Activated naive CD4-positive, alpha-beta T cell treated with Interleukin-2 at 50 U/mL for 16 hours (primary cell): Measurements from ENCODE around the gene FBXO9.

Source experiments
- DNase-seq: peaks from one replicate; pipeline ENCODE4 v3.0.0-alpha.2; 2020

The FBXO9 gene

GRCh38 chr6:53095716-53096115 lies 30.5 kb downstream of the FBXO9 start:
- DNase-seq, result no peak

DNA sequence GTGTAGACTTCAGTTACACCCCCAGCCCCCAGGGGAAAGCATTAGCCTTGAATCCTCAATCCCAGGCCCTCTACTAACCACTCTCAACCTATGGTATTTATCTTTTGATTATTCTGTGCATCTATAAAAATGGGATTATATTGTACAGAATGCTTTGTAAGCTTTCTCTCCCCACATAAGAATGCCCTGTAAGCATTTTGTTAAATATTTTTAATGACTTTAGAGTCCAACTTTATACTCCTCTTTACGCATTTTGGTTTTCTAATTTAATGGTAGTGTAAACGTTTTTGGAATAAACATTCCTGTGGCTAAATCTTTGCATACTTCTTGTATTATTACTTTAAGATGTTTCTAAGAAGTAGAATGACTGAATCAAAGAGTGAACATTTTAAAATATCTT lies 35.4 kb downstream of the FBXO9 start:
- no peak for DNase-seq

DNA sequence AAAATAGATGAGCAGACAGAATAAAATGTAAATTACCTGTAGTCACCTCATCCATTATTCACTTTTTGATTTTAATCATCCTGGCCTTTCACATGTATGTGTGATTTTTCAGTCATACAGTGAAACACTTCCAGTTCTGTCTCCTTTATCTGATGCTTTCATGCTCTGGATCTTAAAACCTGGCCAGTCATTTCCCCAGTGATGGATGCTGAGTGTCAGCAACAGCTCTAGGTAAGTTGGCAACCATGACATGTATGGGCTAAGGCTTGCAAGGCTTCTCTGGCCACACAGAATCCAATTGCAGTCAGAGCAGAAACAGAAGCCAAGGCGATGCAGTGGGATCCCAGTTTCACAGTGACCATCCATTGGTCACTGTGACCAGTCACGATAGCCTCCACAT lies 35.8 kb downstream of the FBXO9 start:
- DNase-seq, result no peak

DNA sequence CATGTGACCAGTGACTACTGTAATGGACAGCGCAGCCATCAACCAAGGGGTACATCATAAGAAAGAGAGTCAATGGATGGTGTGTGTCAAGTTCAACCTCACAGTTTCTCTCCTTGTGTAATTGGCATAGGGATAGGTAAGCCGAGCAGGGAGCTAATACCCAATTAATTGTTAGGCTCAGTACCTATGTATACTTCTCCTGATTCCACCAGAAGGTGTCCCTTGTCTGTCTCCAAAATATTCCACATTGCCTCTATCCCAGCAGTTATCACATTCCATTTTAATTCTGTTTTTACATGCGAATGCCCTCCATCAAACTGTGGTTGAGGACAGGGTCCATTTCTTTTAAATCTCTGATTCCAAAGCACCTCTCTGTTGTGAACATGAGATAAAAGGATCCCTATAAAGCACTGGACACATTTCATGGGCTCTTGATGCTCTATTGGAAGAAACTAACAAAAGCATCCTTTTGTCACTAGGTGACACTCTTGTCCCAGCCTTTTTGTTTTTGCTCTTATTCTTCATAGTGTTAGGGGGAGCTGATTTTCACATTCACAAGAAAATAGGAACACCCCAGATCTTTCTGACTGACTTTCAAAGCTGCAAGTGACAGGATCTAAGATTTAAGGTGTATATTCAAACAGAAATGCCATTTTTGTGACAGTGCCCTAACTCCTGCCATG lies 38.9 kb downstream of the FBXO9 start:
- no peak for DNase-seq

DNA sequence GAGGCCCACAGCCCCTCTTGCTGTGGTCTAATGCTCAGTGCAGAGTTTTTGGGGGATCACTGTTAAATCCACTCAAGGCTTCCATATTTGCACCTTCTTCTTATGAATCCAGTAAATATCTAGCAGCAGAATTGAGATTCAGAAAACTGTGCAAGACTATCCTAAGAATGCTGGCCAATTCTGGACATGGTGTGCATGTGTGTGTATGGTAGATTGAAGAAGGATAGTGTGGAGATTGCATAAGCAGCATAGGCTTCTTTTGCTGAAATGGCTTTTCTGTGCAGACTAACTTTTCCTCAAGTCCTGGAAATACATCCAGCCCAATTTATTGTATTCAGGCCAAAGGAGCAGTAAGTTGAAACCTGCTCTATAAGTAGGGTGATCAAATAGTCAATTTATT lies 39.7 kb downstream of the FBXO9 start:
- no peak for DNase-seq

GRCh38 chr6:53107091-53107490 lies 41.9 kb downstream of the FBXO9 start:
- DNase-seq, result no peak

- no peak for DNase-seq
Measured at GRCh38 chr6:53109612-53110011, 44.4 kb downstream of the FBXO9 start.

GRCh38 chr6:53111865-53112264 lies 46.7 kb downstream of the FBXO9 start:
- DNase-seq, result no peak

- no peak for DNase-seq
Measured at GRCh38 chr6:53112404-53112803, 47.2 kb downstream of the FBXO9 start.

DNA sequence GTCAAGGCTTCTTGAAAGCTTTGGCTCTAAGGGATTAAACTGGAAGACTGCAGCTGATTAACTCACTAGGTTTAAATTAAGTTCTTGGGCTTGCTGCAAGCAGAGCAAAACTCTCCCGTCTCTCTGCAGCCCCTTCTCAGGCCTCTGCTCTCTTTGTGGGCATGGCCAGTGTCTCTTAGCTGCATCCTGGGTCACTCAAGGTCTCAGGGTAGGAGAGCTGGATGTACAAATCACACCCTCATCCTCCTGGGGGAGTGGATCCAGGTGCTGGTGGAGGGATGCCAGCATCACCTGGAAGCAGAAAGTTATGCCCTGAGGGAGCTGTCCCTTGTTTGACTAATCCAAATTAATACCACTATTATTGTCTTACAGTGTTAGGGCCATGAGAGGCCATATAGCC lies 47.7 kb downstream of the FBXO9 start:
- DNase-seq, result no peak

DNA sequence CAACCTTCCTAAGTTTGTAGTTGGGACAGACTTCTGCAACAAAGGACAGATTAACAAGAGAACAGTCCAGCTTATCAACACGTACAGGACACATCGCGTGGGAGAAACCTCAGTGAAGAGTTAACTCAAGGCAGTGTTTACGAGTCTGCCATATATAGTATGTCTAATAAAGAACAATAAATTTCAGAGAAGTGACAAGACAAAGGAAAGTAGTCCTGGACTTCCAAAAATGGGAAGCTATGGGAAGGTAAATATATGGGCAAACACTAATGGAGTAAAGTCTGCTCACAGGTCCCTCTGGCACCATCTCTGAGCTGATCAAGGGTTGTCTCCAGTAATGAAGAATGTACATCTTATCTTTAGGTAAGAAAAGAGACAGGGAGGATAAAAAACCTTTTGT lies 48.5 kb downstream of the FBXO9 start:
- no peak for DNase-seq

DNA sequence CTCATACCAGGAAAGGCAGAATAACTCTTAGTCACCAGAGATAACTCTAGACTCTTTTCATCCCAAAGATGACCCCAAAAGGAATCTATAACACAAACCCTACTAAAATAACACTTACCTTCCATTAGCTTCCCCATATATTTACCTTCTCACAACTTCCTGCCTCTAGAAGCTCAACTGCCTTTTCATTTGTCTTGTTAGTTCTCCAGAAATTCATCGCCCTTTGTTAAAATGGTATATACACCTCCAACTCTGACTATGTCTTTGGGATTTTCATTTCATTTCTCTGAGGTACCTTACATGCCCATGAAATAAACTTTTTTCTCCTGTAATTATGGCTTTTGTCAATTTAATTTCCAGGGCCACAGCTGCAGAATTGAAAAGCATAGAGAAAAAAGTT lies 49.9 kb downstream of the FBXO9 start:
- no peak for DNase-seq

GRCh38 chr6:53115741-53116140 lies 50.5 kb downstream of the FBXO9 start:
- no peak for DNase-seq

- DNase-seq, result no peak
Measured at GRCh38 chr6:53119349-53119748, 54.1 kb downstream of the FBXO9 start.

GRCh38 chr6:53119772-53120409 lies 54.7 kb downstream of the FBXO9 start:
- no peak for DNase-seq

DNA sequence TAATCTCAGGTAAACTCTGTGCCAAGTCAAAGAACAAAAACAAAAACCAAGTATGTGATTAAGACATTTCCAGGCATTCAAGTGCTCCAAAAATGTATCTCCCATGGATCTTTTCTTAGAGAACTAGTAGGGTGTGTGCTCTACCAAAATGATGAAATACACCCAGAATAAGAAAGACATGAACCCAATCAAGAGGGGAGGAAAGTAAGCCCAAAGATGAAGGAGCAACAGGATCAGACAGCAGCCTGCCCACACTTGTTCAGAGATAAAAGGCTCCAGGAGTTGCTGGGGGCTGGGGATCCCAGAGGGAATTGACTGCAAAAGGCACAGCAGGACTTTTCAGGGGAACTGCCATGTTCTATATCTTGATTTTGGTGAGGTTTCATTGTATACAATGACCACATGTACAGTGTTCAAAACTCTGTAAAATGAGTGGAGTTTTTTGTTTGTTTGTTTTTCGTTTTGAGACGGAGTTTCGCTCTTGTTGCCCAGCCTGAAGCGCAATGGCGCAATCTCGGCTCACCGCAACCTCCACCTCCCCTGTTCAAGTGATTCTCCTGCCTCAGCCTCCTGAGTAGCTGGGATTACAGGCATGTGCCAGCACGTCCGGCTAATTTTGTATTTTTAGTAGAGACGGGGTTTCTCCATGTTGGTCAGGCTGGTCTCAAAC lies 59.1 kb downstream of the FBXO9 start:
- no peak for DNase-seq

DNA sequence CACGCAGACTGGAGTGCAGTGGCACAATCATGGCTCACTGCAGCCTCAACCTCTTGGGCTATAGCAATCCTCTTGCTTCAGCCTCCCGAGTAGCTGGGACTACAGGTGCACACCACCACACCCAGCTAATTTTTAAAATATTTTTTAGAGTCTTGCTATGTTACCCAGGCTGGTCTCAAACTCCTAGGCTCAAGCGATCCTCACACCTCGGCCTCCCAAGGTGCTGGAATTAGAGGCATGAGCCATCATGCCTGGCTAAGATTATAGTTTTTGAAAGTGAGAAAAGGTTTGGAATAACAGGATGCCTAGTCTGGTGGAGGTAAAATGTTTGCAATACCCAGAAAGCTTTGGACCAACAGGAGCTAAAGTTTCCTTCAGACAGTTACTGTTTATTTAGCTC lies 60.1 kb downstream of the FBXO9 start:
- DNase-seq, result no peak

DNA sequence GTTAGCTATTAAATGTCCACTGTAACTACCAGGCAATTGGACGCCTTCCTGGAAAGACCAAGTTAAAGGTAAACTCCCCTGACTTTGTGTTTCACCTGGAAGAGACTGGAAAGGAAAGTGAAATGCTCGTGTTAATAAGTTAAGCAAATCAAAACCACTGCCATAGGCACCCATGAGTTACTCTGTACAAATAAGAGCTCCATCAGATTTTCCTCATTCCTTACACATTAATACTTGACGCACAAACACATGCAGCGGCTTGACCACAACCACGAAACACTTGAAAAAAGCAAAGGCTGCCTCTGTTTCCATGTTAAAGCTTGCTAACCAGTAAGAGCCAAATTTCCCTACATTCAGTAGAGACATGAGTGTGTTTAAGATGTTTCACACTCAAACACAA lies 63.6 kb downstream of the FBXO9 start:
- DNase-seq, result no peak

- DNase-seq, result no peak
Measured at GRCh38 chr6:53130569-53131290, 65.5 kb downstream of the FBXO9 start.

DNA sequence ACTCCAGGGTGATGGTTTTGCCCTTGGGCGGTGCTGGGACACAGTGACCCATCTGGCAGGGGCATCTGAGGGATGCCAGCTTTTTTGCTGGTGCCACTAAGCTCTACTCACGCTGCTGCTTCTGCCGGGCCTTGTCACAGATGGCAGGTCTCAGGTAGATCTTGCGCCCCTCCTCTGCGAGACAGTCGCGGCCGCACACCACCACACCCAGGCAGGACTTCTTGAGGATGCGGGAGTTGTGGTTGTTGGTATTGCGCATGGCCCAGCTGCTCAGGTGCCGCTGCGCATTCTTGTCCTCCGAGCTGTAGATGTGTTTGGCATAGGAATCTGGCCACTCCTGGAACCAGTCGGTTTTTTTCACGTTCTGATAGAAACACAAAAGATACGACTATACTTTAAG lies 68.8 kb downstream of the FBXO9 start:
- DNase-seq, result no peak

DNA sequence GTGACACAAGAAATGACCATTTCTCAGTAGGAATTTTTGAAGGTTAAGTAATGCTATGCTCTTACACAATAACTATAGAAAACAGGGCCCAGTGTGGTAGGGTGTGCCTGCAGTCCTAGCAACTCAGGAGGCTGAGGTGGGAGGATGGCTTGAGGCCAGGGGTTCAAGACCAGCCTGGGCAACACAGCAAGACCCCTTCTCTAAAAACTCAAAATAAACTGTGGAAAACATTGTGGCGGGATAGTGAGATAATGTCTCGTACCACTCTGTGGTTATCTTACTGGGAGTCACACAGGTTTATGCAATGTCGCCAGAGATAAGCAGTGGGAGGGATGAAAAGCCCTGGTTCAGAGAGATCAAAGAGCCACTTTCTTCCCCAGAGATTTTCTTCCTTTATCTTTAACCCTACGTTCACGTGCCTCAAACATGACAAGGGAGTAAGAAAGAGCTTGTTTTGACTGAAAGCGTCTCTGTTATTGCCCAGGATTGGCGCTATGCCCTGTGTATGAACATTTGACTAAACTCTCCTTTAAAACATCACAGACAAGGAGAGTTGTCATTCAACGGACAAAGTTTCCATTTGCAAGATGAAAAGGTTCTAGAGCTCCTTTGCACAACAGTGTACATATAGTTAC lies 69.5 kb downstream of the FBXO9 start:
- no peak for DNase-seq

DNA sequence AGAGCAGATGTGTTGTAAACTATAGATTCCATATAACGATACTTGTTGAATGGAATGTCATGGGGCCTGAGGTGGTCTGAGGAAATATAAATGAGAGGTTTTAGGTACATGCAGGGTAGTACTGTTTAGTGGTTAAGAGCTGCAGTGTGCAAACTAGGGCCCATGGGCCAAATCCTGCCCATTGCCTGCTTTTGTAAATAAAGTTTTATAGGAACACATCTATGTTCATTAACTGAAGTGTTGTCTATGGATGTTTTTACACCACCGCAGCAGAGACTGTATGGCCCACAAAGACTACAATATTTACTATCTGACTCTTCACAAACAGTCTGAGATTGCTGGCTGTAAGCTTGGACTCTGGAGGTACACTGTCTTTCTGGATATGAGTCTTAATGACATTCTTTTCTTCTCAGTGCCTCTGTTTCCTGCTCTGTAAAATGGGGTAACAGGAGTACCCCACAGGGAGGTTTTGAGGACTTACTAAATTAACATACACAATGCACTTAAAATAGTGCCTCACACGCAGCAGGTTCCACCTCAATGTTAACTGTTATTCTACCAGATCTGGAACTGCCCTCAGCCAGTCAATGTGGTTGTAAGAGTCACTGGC lies 70.9 kb downstream of the FBXO9 start:
- no peak for DNase-seq
